Activated CD8-positive, alpha-beta memory T cell treated with anti-CD3 and anti-CD28 coated beads for 24 hours (primary cell): ENCODE results near the gene F8A3.
"Not testable (repeated sequence)": the region's sequence is repeated elsewhere in the genome, so short reads cannot be mapped to it uniquely, and the experiment has no call there.

Source experiments
- DNase-seq: peaks from one replicate; pipeline ENCODE4 v3.0.0-alpha.2; 2020

The F8A3 gene

DNA sequence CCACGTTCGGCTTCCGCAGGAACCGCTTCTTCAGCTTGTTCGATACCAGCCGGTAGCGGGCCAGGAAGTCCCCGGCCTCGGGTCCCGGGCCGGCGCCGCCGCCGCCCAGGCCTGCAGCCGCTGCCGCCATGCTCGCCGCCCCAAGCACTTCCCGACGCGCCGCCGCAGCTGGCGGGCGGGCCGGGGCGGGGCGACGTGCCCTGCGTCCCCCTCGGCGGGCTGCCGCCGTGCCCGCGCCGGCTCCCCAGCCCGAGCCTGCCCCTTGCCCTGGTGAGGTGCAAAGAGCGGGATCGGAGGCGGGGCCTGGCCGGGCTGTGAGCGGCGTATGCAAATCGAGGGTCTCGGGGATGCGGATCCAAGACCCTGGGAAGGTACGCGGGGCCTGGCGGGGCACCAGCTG lies at the start of gene F8A3:
F8A3 (minus strand) TSS at position 150 of the 400 bp plus-strand sequence; CDS start at position 130, 20 bp downstream.
- not testable (repeated sequence) for DNase-seq

DNA sequence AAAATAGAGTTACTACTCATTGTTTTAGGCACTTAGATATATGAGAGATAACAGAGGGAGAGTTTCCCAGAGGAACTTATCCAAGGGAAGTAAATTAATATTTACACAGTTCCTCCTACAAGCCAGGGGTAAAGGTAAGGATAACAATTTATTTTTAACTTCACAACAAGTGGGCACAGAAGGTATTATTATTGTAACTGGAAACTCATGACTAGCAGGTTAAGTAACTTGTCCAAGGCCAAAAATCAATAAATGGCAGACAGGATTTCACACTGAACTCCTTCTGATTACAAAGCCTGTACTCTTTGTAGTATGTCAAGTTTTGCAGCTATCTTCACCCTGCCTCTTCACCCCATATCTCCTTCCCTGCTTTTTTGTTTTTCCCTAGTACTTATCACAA lies 46.9 kb upstream of the F8A3 start:
- no peak for DNase-seq

DNA sequence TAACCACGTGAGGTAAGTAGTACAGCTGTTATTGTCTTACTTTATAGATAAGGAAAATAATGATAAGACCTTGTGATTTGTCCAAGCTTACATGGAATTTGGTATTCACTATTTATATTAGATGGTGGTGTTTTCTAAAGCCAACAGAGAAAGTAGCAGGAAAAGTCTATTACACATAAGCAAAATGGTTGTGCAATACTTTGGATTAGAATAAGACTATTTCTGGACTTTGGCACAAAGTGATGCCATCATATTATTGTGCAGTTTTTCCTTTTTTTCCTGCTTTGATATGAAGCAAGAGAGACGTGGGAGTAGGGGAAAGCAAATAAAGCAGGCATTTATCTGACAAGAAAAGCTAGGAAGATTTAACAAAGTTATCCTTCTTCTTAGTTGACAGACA lies 36.7 kb upstream of the F8A3 start:
- DNase-seq = not testable (repeated sequence)

DNA sequence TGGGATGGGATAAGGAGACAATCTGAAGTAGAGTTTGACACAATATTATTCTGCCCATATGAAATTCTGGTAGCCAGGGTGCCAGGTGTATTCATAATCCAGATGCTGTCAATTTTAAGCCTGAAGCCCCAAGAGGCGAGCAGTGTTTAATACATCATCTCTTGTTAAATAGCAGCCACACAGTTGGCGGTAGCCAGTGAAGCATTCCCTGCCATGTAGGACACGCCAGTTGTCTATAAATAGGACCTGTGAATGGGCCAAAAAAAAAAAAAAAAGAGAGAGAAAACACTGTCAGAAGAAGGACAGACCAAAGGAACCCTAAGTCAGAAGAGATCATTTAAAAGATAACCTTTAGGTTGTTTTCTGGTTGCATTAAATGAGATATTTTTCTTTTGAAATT lies 33.0 kb upstream of the F8A3 start:
- DNase-seq = not testable (repeated sequence)

DNA sequence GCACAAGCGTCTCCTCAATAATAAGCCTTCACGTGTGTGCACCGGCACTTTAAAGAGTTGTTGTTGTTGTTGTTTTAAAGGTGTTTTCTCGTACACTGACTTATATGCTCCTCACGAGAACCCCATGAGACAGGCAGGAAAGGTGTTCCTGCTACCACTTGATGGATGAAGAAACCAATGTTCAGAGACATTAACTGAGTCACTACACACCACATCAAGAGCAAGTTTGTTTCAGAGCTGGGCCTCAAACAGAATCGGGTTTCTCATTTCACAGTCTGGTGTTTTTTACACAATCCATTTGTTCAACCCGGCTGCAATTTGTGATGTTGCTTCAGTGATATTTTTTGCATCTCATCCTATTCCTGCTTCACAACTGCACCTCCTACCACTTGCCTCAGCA lies 18.7 kb upstream of the F8A3 start:
- not testable (repeated sequence) for DNase-seq

DNA sequence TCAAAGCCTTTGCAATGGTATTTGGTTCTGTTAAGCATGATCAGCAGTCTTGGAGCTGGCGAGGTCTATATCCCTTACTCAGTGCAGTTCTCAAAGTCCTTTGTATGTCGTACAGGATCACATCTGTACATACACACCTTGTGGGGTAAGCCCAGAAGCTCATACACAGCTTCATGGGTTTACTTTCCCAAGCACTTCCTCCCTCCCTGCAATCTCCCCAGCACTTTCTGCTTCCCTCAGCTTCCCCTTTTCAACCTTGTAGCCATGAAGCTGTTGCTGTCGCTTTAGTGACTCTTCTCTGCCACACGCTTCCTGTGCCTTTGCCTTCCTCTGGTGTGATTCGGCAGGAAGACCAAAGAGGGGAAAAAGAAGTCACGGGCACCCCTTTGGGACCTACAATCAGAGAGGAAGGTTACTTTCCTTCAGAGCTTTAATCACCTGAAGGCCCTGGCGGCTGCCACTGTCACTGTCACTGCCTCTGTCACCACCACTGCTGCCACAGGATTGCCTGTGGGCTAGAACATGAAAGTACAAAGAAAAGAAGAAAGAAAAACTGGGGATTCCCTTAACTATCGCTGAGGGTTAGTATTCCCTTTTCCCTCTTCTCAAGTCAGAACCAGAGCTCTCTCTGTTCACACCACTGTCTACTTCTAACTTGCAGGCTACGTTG lies 8.0 kb upstream of the F8A3 start:
- DNase-seq = not testable (repeated sequence)

DNA sequence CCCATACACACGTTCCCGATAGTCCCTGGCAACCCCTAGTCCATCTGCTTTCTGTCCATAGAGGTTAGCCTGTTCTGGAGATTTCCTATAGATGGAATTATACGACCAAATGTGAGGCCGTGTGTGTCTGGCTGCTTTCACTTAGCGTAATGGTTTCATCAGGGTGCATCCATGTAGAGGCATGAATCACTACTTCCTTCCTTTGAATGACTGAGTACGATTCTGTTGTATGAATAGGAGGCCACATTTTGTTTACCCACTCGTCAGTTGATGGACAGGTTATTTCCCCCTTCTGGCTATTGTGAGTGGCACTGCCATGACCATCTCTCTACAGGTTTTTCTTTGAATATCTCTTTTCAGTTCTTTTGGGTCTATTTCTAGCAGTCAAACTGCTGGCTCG lies 2.1 kb upstream of the F8A3 start:
- not testable (repeated sequence) for DNase-seq

DNA sequence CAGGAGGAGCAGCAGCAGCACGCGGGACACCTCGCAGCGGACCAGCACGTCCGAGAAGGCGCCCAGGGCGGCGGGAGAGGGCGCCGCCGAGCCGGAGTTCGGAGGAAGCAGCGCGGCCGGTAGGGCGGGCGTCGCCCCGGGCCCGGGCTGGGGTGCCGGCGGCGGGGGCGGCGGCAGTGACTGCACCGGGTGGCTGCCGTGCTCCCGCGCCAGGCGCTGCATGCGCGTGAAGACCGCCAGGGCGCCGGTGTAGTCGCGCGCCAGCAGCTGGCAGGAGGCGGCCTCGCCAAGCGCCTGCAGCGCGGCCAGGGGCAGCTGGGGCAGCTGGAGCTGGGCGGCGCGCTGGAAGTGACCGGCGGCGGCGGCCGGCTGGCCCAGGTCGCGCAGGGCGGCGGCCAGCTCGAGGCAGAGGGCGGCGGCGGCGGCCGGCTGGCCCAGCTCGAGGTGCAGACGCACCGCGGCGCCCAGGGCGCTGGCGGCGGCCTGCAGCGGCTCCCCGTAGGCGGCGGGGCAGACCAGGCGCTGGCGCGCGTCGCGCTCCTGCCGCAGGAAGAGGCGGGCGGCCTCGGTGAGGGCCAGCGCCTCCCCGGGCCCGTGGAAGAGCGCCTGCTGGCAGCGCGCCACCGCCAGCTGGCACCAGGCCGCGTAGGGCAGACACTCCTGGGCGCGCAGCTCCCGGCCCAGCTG lies 516 bp downstream of the F8A3 start:
- DNase-seq = not testable (repeated sequence)

DNA sequence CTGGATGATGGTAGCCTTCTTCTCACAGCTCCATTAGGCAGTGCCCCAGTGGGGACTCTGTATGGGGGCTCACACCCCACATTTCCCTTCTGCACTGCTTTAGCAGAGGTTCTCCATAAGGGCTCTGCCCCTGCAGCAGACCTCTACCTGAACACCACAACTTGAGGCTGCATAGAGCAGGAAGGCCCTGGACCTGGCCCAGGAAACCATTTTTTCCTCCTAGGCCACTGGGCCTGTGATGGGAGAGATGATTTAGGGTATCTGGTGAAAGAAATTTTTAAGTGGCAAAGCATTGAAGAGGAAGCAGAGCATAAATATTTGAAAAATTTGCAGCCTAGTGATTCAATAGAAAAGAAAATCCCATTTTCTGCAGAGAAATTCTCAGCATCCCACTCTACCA lies 17.3 kb downstream of the F8A3 start:
- no peak for DNase-seq

DNA sequence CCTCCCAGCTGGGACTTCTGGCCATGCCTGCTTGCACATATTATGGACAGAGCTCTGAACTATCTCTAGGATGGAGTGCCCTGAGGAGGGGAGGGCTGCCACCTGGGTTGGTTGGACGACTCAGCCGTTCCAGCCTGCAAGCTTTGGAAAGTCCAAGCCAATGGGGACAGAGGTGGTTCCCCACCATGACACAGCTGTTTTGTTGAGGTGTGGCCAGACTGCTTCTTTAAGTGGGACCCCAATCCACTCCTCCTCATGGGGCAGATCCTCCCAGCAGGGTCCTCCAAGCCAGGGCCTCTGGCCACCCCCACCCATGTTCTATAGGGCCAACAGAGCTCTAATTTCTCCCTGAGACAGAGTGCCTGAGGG lies 22.7 kb downstream of the F8A3 start:
- DNase-seq = no peak

DNA sequence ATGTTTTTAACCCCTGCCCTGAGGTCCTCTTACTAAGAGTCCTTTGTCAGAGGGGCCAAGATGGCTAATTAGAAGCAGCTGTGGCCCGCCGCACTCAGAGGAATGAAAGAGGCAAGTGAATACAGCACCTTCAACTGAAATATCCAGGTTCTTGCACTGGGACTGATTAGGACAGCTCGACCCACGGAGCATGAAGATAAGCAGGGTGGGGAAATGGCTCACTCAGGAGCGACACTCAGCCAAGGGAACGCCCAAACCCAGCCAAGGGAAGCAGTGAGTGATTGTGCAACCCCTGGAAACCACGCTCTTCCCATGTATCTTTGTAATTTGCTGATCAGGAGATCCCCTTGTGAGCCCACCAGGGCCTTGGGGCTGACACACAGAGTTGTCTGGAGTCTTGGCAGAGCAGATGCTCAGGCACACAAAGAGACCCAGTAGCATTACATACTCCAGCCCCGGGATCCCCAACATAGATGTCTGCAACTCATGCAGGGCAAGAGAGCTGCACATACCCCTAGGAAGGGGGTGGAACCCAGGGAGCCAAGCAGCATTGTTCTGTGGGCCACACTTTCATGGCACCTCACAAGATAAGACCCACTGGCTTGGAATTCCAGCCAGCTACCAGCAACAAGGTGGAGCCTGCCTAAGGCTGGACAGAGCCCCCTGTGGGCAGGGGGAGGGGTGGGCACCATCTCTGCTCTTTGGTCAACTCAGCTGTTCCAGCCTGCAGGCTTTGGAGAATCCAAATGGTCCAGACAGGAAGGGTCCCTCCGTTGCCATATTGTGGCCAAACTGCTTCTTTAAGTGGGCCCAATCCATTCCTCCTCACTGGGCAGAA lies 23.3 kb downstream of the F8A3 start:
- DNase-seq = no peak

DNA sequence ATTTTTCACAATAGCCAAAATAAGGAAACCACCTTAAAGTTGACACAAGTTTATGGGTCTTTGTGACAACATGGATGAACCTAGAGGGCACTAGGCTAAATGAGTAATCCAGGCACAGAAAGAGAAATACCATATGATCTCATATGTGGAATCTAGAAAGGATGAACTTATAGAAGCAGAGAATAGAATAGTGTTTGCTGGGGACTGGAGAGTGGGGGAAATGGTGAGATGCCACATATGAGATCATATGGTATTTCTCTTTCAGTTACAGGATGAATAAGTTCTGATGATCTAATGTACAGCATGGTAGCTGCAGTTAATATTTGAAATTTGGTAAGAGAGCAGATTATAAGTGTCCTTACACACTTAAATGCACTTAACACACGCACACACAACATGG lies 40.7 kb downstream of the F8A3 start:
- DNase-seq = no peak
